AG09309 (cell line): Measurements from ENCODE around the gene AKAP8L.

Experiments
- DNase-seq: peaks from one replicate; pipeline ENCODE4 v3.0.0-alpha.2; 2010; ENCODE audit warnings: low read depth
- H3K4me3 ChIP-seq: 2 replicates; pipeline ENCODE4 v1.5.1; 2011; ENCODE audit warnings: mild to moderate bottlenecking, low read depth, low read length, moderate library complexity; ENCODE audit not compliant: control insufficient read depth
- TF ChIP-seq, protein P1 (sequence below): IDR thresholded peaks from 2 replicates; pipeline ENCODE4 v1.5.1; 2011; ENCODE audit warnings: mild to moderate bottlenecking, low read depth, low read length, inconsistent platforms; ENCODE audit not compliant: insufficient read depth, control insufficient read depth; ENCODE audit errors: missing control alignments

The AKAP8L gene

DNA sequence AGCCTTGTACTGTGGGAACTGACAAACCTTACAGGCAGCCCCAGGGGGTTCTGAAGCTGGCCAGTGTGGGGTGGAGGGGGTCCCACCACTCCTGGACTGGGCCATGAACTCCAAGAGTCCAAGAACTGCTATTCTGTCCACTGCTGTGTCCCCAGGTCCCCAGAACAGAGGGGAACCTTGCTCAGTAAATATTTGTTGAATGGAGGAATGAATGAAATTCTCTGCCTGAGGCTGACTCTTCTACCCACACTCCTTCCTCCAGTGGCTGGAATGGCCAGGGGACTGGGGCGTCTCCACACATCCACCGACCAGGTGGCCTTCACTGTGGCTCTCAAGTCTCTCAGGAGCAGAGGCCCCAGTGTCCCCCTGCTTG, 19.3 kb upstream of the AKAP8L start:
- DNase-seq: no peak
- TF ChIP-seq, protein P1, sequence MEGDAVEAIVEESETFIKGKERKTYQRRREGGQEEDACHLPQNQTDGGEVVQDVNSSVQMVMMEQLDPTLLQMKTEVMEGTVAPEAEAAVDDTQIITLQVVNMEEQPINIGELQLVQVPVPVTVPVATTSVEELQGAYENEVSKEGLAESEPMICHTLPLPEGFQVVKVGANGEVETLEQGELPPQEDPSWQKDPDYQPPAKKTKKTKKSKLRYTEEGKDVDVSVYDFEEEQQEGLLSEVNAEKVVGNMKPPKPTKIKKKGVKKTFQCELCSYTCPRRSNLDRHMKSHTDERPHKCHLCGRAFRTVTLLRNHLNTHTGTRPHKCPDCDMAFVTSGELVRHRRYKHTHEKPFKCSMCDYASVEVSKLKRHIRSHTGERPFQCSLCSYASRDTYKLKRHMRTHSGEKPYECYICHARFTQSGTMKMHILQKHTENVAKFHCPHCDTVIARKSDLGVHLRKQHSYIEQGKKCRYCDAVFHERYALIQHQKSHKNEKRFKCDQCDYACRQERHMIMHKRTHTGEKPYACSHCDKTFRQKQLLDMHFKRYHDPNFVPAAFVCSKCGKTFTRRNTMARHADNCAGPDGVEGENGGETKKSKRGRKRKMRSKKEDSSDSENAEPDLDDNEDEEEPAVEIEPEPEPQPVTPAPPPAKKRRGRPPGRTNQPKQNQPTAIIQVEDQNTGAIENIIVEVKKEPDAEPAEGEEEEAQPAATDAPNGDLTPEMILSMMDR: no peak
- no peak overlapping the region for H3K4me3 ChIP-seq

DNA sequence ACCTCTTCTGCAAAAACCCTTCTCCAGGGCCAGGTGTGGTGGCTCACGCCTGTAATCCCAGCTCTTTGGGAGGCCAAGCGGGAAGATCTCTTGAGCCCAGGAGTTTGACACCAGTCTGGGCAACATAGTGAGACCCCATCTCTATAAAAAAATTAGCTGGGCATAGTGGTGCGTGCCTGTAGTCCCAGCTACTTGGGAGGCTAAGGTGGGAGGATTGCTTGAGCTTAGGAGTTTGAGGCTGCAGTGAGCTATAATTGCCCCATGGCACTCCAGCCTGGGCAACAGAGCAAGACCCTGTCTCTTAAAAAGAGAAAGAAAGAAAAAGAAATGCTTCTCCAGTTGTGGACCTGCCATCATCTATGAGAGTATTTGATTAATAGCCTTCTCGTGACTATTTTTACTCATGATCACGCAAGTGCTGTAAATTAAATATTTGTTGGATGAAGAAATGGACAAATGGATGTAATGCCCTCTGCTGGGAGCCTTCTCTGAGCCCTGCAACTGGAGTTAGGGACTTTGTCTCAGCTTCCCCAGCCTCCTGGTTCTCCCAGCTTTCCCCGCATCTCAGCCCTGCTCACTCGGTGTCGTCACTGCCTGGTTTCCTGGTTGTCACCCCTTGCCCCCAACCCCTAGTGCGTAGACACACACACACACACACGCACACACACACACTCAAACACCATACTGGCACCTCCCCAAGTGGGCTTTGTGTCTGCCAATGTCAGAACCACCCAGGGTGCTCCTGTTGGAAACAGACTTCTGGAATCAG, 18.8 kb upstream of the AKAP8L start:
- peak; percentile 41 for DNase-seq
- TF ChIP-seq, protein P1: peak; percentile 48
- H3K4me3 ChIP-seq: no peak overlapping the region

DNA sequence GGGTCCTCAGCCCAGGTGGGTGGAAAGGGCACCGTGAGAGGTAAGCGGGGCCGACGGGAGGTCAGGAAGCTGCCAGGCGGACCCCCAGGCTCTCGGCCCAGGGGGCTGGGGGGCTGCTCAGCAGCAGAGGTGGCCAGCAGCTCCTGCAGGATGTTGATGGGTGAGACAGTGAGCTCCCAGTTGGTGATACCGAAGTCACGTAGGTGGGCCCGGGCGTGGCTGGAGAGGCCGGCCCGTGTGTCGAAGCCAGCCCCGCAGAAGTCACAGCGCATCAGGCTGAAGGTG, 18.0 kb upstream of the AKAP8L start:
- DNase-seq: no peak
- H3K4me3 ChIP-seq: no peak overlapping the region
- TF ChIP-seq, protein P1: no peak

DNA sequence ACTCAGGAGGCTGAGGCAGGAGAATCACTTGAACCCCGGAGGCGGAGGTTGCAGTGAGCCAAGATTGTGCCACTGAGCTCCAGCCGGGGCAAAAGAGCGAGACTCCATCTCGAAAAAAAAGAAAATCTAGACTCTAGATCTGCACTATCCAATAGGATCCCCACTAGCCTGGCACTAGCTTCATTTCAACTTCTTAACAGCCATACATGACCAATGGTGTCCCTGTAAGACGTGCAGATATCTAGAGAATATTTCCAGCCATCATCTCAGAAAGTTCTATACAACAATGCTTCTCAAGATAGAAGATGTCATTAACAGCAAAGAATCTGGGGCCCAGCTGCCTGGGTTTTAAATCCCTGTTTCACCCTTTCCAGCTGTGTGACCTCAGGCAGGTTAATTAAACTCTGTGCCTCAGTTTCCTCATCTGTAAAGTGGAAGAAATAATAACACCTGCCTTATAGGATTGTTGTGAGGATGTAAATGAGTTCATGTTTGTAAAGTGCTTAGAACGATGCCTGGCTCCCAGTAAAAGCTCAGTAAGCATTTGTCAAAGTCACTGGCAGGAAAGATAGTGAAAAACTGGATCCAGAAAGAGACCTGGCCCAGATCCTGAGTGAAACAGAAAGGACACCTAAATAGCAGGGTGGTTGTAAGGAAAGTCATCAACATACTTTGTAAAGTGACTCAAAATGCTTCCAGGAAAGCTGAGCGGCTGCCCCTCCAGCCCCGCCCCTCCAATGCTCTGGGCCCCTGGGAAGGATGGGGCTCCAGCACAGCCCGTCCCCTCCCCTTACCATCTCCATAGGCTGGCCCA, 17.4 kb upstream of the AKAP8L start:
- no peak for DNase-seq
- H3K4me3 ChIP-seq: no peak overlapping the region
- TF ChIP-seq, protein P1: no peak

DNA sequence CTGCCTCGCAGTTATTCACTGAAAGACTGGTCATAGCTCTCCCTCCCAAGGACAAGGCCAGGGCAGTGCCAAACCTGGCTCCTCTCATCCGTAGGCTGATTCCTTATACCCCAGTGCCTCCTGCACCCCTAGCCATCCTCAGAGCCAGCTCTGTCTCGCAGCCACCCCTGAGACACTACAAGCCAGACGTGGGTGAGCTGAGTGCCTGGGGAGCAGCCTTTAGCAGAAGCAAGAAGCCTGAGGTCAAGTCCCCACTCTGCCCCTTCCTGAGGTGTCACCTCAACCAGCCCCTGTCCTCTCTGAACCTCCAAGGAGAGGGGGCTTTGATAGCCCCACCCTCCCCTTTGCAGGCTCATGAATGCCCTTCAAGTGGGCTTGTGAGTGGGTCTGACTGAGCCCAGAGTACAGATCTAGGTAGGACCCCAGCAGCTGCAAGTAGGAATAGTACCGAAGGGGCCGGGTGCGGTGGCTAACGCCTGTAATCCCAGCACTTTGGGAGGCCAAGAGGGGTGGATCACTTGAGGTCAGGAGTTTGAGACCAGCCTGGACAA, 14.8 kb upstream of the AKAP8L start:
- TF ChIP-seq, protein P1: no peak
- H3K4me3 ChIP-seq: peak overlapping the region; percentile 48
- DNase-seq: no peak

DNA sequence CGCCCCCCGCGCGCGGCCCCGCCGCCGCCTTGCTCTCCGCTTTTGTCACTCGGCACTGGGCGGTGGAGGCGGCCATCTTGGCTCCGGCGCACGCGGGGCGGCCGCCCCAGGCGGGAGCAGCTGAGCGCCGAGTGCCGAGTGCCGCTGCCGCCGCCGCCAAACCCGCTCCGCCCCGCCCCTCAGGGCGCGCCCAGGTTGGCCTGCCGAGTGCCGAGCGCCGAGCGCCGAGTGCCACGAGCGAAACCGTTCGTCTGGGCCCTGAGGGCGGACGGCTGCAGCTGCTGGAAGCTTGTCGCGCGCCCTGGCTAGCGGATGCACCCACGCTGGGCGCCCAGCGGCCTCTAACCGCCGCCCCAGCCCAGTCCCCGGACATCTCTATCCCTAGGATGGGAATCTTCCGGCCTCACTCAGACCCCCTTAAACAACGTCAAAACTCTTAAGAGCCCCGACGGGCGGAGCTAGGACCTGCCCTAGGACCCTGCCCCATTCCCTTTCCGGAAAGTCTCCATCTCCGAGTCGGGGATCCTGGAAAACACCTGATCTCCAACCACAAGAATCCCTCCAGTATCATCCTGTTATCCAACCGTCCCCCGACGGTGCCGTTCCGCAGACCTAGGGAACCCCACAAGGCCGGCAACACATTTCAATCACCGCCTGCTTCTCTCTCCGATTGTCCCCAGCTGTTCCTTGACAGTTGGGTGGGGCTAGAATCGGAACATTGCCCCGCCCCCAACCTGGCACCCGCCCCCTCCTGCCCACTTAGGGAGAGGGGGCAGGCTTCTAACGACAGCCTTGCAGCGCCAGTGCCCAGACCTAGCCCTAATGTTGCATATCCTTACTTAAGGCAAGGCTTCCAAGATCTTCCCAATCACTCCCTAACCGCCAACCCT, 14.1 kb upstream of the AKAP8L start:
- DNase-seq: peak; percentile 52
- TF ChIP-seq, protein P1: no peak
- H3K4me3 ChIP-seq: peak overlapping the region; percentile 48
